HepG2 (cell line): ENCODE measurements around the gene ZNF652. TPM values are rescaled to one million over a fixed set of nuclear protein-coding genes. Genes with fewer than 3 reads are reported as not detected.

ENCODE experiments used
- ADNP ChIP-seq: sonication (generic); formaldehyde crosslinking; IDR thresholded peaks from 2 replicates; pipeline ENCODE4 v1.4.0; 2020; ENCODE audit warnings: missing genetic modification reagents
- AHR ChIP-seq: IDR thresholded peaks from 2 replicates; pipeline ENCODE4 v1.6.1; 2018; ENCODE audit warnings: missing genetic modification reagents, missing compliant biosample characterization
- CC2D1A ChIP-seq: sonication (generic); formaldehyde crosslinking; IDR thresholded peaks from 2 replicates; pipeline ENCODE4 v1.8.1; 2023; ENCODE audit warnings: mild to moderate bottlenecking, missing genetic modification reagents
- FOXK1 ChIP-seq: sonication (generic); formaldehyde crosslinking; IDR thresholded peaks from 2 replicates; pipeline ENCODE4 v1.4.0; 2020; ENCODE audit warnings: low read depth, missing genetic modification reagents, borderline replicate concordance
- GABPA ChIP-seq, 2 experiments: IDR thresholded peaks; 2 replicates each; pipeline ENCODE4 v1.6.1; 2011 to 2016; ENCODE audit warnings: low read depth in 2 of 2, low read length in 1 of 2, missing biosample characterization in 1 of 2, missing genetic modification characterization in 1 of 2
- HNF4A ChIP-seq: sonication (generic); formaldehyde crosslinking; IDR thresholded peaks from 2 replicates; pipeline ENCODE4 v1.4.0; 2020; ENCODE audit warnings: missing genetic modification reagents
- KLF13 ChIP-seq: sonication (generic); formaldehyde crosslinking; IDR thresholded peaks from 2 replicates; pipeline ENCODE4 v1.4.0; 2020; ENCODE audit warnings: mild to moderate bottlenecking, missing genetic modification reagents
- PHB2 ChIP-seq: fragments of 450-650 bp; IDR thresholded peaks from 2 replicates; pipeline ENCODE4 v1.6.1; 2018; ENCODE audit not compliant: partially characterized antibody
- PITX1 ChIP-seq: sonication (generic); formaldehyde crosslinking; IDR thresholded peaks from 2 replicates; pipeline ENCODE4 v1.5.1; 2020; ENCODE audit warnings: mild to moderate bottlenecking, missing genetic modification reagents
- RXRB ChIP-seq: IDR thresholded peaks from 2 replicates; pipeline ENCODE4 v1.6.1; 2016; ENCODE audit warnings: borderline replicate concordance, missing genetic modification reagents, missing compliant biosample characterization
- ZFP36 ChIP-seq: fragments of 150-350 bp; IDR thresholded peaks from 2 replicates; pipeline ENCODE4 v1.6.1; 2018; ENCODE audit warnings: borderline replicate concordance, low read length, low read depth; ENCODE audit not compliant: partially characterized antibody
- ZMYM2 ChIP-seq: sonication (generic); formaldehyde crosslinking; IDR thresholded peaks from 2 replicates; pipeline ENCODE4 v1.8.0; 2022; ENCODE audit warnings: mild to moderate bottlenecking, missing genetic modification reagents
- ZNF292 ChIP-seq: sonication (generic); formaldehyde crosslinking; IDR thresholded peaks from 2 replicates; pipeline ENCODE4 v1.8.1; 2022; ENCODE audit warnings: mild to moderate bottlenecking, low read depth, missing genetic modification reagents, borderline replicate concordance
- ZNF484 ChIP-seq: sonication (generic); formaldehyde crosslinking; IDR thresholded peaks from 2 replicates; pipeline ENCODE4 v1.5.1; 2020; ENCODE audit warnings: mild to moderate bottlenecking, low read depth, missing genetic modification reagents, borderline replicate concordance
- ZNF713 ChIP-seq: sonication (generic); formaldehyde crosslinking; IDR thresholded peaks from 2 replicates; pipeline ENCODE4 v1.4.0; 2020; ENCODE audit warnings: mild to moderate bottlenecking, missing genetic modification reagents
- ZNF839 ChIP-seq: sonication (generic); formaldehyde crosslinking; IDR thresholded peaks from 2 replicates; pipeline ENCODE4 v1.4.0; 2020; ENCODE audit warnings: missing genetic modification reagents, mild to moderate bottlenecking, borderline replicate concordance
- polyA plus RNA-seq, 8 experiments: library from polyadenylated mRNA; depleted of rRNA in 3 of 8; stranded (reverse) in 7 of 8; unstranded in 1 of 8; fragments of >200 nt; fragmentation: Illumina TruSeq in 4 of 8; extraction: Trizol in 4 of 8; gene quantifications; 2 replicates each; pipeline versions ENCODE4 v1.2.1 to v1.2.3, GENCODE V29; 2011 to 2016; ENCODE audit warnings: low read depth in 4 of 8, missing spikeins in 1 of 8, mixed read lengths in 1 of 8; ENCODE audit not compliant: insufficient read depth in 1 of 8
- total RNA-seq, 5 experiments: library from RNA; depleted of rRNA; stranded (reverse); fragments of >200 nt; fragmentation: Illumina TruSeq; extraction: Trizol; gene quantifications; 2 replicates each; pipeline ENCODE4 v1.2.3, GENCODE V29; 2016; ENCODE audit warnings: low read depth in 1 of 5
- TF ChIP-seq, protein P1 (sequence below): sonication (generic); formaldehyde crosslinking; IDR thresholded peaks from 2 replicates; pipeline ENCODE4 v1.4.0; 2020; ENCODE audit warnings: missing genetic modification reagents
- TF ChIP-seq, protein P2 (sequence below): sonication (generic); formaldehyde crosslinking; IDR thresholded peaks from 2 replicates; pipeline ENCODE4 v1.8.0; 2022; ENCODE audit warnings: mild to moderate bottlenecking, missing genetic modification reagents; ENCODE audit not compliant: insufficient replicate concordance
- TF ChIP-seq, protein P3 (sequence below): sonication (generic); formaldehyde crosslinking; IDR thresholded peaks from 2 replicates; pipeline ENCODE4 v1.5.0; 2020; ENCODE audit warnings: missing genetic modification reagents
- TF ChIP-seq, protein P4 (sequence below): fragments of 450-650 bp; IDR thresholded peaks from 2 replicates; pipeline ENCODE4 v1.6.1; 2017; ENCODE audit warnings: mild to moderate bottlenecking

ZNF652 gene
- total and polyA plus RNA-seq, 2 of the 13 experiments (the other 11 are each of a cell fraction or from before 2014, with no cell fraction given), result 16.2 to 30.2 TPM

DNA sequence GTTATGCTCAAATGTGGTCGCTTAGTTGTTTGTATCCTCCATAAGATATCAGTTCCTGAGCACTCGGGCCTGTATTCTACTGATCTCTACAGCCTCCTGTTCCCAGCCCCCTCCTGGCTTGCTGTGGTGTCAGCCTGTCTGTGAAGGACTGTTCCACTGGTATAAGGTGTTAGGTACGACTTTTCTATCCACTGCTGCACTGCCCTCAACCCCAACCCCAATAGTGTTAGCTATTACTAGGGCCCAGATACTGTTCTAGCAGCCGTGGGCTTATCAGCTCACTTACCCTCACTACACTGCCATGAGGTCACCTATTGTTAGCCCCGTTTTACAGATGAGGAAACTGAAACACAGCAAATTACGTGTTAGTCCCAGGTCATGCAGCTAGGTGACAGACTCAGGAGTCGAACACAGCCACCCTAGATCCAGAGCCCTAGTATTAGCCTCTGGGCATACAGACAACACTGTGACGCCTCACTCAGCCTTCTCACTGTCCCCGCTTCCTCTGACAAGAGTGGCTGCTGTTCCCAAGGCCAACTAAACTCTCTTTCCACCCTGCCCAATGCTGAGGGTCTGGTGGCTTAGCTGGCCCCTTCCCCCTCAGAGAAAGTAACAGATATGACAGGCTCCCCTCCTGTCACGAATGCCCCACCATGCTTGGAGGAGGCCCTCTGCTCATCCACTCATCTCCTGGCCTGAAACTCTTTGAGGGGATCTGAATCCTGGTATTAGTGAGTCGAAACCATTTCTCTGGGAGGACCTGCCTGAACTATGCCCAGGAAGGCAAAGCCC lies 25.6 kb upstream of the ZNF652 start (continued):
- TF ChIP-seq, protein P1, sequence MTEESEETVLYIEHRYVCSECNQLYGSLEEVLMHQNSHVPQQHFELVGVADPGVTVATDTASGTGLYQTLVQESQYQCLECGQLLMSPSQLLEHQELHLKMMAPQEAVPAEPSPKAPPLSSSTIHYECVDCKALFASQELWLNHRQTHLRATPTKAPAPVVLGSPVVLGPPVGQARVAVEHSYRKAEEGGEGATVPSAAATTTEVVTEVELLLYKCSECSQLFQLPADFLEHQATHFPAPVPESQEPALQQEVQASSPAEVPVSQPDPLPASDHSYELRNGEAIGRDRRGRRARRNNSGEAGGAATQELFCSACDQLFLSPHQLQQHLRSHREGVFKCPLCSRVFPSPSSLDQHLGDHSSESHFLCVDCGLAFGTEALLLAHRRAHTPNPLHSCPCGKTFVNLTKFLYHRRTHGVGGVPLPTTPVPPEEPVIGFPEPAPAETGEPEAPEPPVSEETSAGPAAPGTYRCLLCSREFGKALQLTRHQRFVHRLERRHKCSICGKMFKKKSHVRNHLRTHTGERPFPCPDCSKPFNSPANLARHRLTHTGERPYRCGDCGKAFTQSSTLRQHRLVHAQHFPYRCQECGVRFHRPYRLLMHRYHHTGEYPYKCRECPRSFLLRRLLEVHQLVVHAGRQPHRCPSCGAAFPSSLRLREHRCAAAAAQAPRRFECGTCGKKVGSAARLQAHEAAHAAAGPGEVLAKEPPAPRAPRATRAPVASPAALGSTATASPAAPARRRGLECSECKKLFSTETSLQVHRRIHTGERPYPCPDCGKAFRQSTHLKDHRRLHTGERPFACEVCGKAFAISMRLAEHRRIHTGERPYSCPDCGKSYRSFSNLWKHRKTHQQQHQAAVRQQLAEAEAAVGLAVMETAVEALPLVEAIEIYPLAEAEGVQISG, result no peak
- TF ChIP-seq, protein P2, sequence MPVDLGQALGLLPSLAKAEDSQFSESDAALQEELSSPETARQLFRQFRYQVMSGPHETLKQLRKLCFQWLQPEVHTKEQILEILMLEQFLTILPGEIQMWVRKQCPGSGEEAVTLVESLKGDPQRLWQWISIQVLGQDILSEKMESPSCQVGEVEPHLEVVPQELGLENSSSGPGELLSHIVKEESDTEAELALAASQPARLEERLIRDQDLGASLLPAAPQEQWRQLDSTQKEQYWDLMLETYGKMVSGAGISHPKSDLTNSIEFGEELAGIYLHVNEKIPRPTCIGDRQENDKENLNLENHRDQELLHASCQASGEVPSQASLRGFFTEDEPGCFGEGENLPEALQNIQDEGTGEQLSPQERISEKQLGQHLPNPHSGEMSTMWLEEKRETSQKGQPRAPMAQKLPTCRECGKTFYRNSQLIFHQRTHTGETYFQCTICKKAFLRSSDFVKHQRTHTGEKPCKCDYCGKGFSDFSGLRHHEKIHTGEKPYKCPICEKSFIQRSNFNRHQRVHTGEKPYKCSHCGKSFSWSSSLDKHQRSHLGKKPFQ (CRISPR knock-in tag), result no peak
- TF ChIP-seq, protein P3, sequence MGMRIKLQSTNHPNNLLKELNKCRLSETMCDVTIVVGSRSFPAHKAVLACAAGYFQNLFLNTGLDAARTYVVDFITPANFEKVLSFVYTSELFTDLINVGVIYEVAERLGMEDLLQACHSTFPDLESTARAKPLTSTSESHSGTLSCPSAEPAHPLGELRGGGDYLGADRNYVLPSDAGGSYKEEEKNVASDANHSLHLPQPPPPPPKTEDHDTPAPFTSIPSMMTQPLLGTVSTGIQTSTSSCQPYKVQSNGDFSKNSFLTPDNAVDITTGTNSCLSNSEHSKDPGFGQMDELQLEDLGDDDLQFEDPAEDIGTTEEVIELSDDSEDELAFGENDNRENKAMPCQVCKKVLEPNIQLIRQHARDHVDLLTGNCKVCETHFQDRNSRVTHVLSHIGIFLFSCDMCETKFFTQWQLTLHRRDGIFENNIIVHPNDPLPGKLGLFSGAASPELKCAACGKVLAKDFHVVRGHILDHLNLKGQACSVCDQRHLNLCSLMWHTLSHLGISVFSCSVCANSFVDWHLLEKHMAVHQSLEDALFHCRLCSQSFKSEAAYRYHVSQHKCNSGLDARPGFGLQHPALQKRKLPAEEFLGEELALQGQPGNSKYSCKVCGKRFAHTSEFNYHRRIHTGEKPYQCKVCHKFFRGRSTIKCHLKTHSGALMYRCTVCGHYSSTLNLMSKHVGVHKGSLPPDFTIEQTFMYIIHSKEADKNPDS, result no peak
- TF ChIP-seq ZMYM2 (CRISPR knock-in tag) (peak; percentile 12; the same call in 1 of the 2 replicates), GABPA (IDR thresholded peaks at IDR 0.05; ENCODE audit: low read depth, low read length) (no peak), GABPA (CRISPR knock-in tag; IDR thresholded peaks at IDR 0.05; ENCODE audit: low read depth) (no peak), ADNP (CRISPR knock-in tag) (peak; percentile 20; the same call in 1 of the 2 replicates), FOXK1 (CRISPR knock-in tag) (no peak), ZNF839 (CRISPR knock-in tag) (no peak), ZNF292 (CRISPR knock-in tag) (peak; percentile 64; the same call in 1 of the 2 replicates), HNF4A (CRISPR knock-in tag) (no peak), PHB2 (no peak), KLF13 (CRISPR knock-in tag) (no peak), AHR (CRISPR knock-in tag) (no peak), ZNF484 (CRISPR knock-in tag) (no peak), CC2D1A (CRISPR knock-in tag) (no peak), ZNF713 (no peak), RXRB (CRISPR knock-in tag) (no peak), ZFP36 (no peak), PITX1 (CRISPR knock-in tag) (no peak; the same call in 1 of the 2 replicates)
- TF ChIP-seq, protein P4, sequence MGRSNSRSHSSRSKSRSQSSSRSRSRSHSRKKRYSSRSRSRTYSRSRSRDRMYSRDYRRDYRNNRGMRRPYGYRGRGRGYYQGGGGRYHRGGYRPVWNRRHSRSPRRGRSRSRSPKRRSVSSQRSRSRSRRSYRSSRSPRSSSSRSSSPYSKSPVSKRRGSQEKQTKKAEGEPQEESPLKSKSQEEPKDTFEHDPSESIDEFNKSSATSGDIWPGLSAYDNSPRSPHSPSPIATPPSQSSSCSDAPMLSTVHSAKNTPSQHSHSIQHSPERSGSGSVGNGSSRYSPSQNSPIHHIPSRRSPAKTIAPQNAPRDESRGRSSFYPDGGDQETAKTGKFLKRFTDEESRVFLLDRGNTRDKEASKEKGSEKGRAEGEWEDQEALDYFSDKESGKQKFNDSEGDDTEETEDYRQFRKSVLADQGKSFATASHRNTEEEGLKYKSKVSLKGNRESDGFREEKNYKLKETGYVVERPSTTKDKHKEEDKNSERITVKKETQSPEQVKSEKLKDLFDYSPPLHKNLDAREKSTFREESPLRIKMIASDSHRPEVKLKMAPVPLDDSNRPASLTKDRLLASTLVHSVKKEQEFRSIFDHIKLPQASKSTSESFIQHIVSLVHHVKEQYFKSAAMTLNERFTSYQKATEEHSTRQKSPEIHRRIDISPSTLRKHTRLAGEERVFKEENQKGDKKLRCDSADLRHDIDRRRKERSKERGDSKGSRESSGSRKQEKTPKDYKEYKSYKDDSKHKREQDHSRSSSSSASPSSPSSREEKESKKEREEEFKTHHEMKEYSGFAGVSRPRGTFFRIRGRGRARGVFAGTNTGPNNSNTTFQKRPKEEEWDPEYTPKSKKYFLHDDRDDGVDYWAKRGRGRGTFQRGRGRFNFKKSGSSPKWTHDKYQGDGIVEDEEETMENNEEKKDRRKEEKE, result no peak
